GM23248 (cell line): Measurements from ENCODE around the gene FOXO1. TPM values are rescaled to one million over a fixed set of nuclear protein-coding genes. Genes with fewer than 3 reads are reported as not detected.

Experiments
- DNase-seq: peaks from one replicate; pipeline ENCODE4 v3.0.0-alpha.2; 2015
- H2AFZ ChIP-seq: fragments of 200-600 bp; sonication (generic); 2 replicates; pipeline ENCODE4 v1.6.1; 2016; ENCODE audit warnings: antibody characterized with exemption
- H3F3A ChIP-seq: fragments of 200-600 bp; sonication (generic); 2 replicates; pipeline ENCODE4 v1.6.1; 2016; ENCODE audit warnings: mild to moderate bottlenecking, antibody characterized with exemption, mixed run types; ENCODE audit not compliant: insufficient read depth
- H3K27ac ChIP-seq: fragments of 200-600 bp; sonication (generic); 2 replicates; pipeline ENCODE4 v1.5.1; 2016; ENCODE audit warnings: mild to moderate bottlenecking
- H3K27me3 ChIP-seq: fragments of 200-600 bp; sonication (generic); replicated peaks from 2 replicates; pipeline ENCODE4 v1.6.1; 2016; ENCODE audit warnings: mild to moderate bottlenecking; ENCODE audit not compliant: insufficient read depth
- H3K36me3 ChIP-seq: fragments of 200-600 bp; sonication (generic); 2 replicates; pipeline ENCODE4 v1.6.1; 2016; ENCODE audit warnings: low read depth, mild to moderate bottlenecking
- H3K4me1 ChIP-seq: fragments of 200-600 bp; sonication (generic); 2 replicates; pipeline ENCODE4 v1.6.1; 2016; ENCODE audit warnings: mild to moderate bottlenecking; ENCODE audit not compliant: insufficient read depth
- H3K4me2 ChIP-seq: fragments of 200-600 bp; sonication (generic); one replicate; pipeline ENCODE4 v1.6.1; 2016; ENCODE audit warnings: mild to moderate bottlenecking; ENCODE audit not compliant: unreplicated experiment
- H3K4me3 ChIP-seq: fragments of 200-600 bp; sonication (generic); 2 replicates; pipeline ENCODE4 v1.5.1; 2016; ENCODE audit warnings: mild to moderate bottlenecking
- H3K79me2 ChIP-seq: fragments of 200-600 bp; sonication (generic); 2 replicates; pipeline ENCODE4 v1.6.1; 2016; ENCODE audit warnings: mild to moderate bottlenecking; ENCODE audit not compliant: insufficient read depth
- H3K9ac ChIP-seq: fragments of 200-600 bp; sonication (generic); 2 replicates; pipeline ENCODE4 v1.6.1; 2016; ENCODE audit warnings: mild to moderate bottlenecking
- H3K9me2 ChIP-seq: fragments of 200-600 bp; sonication (generic); 2 replicates; pipeline ENCODE4 v1.6.1; 2016; ENCODE audit warnings: mixed run types, mild to moderate bottlenecking, moderate library complexity; ENCODE audit not compliant: insufficient read depth
- H3K9me3 ChIP-seq: fragments of 200-600 bp; sonication (generic); one replicate; pipeline ENCODE4 v1.6.1; 2017; ENCODE audit warnings: low read depth
- H4K20me1 ChIP-seq: fragments of 200-600 bp; sonication (generic); 2 replicates; pipeline ENCODE4 v1.6.0; 2016; ENCODE audit not compliant: insufficient read depth
- EZH2 ChIP-seq: fragments of 200-600 bp; sonication (generic); IDR thresholded peaks from 2 replicates; pipeline ENCODE4 v1.6.1; 2018; ENCODE audit warnings: antibody characterized with exemption, mild to moderate bottlenecking; ENCODE audit not compliant: insufficient read depth, poor library complexity, severe bottlenecking
- EZH2phosphoT487 ChIP-seq: fragments of 200-600 bp; sonication (generic); IDR thresholded peaks from 2 replicates; pipeline ENCODE4 v1.6.1; 2018; ENCODE audit warnings: antibody characterized with exemption, moderate library complexity, mild to moderate bottlenecking, low read depth; ENCODE audit not compliant: insufficient read depth
- WGBS, 2 experiments: methylation state at CpG; one replicate each; pipeline ENCODE4 v1.1.6; 2015 to 2017; ENCODE audit warnings: low lambda C conversion rate in 2 of 2, low coverage in 1 of 2; ENCODE audit errors: missing lambda C conversion rate in 2 of 2; 5-methylcytosine and 5-hydroxymethylcytosine counted together
- in situ Hi-C: fragments of 300-500 bp; cut with MboI; formaldehyde crosslinking; loops from 2 replicates; pipeline ENCODE4 v1.15.0; 2020
- polyA plus RNA-seq: library from polyadenylated mRNA; unstranded; fragments of >200 nt; fragmentation: Nextera tagmentation; extraction: Ambion mirVana; gene quantifications from 2 replicates; pipeline ENCODE4 v1.2.1, GENCODE V29; 2016
- total RNA-seq: library from RNA; depleted of rRNA; stranded (reverse); fragments of >200 nt; shearing (Covaris generic); gene quantifications from 2 replicates; pipeline ENCODE4 v1.2.3, GENCODE V29; 2014

Gene FOXO1
- total and polyA plus RNA-seq, 2 experiments from 2014 or later, result 0.59 to 1.1 TPM

DNA sequence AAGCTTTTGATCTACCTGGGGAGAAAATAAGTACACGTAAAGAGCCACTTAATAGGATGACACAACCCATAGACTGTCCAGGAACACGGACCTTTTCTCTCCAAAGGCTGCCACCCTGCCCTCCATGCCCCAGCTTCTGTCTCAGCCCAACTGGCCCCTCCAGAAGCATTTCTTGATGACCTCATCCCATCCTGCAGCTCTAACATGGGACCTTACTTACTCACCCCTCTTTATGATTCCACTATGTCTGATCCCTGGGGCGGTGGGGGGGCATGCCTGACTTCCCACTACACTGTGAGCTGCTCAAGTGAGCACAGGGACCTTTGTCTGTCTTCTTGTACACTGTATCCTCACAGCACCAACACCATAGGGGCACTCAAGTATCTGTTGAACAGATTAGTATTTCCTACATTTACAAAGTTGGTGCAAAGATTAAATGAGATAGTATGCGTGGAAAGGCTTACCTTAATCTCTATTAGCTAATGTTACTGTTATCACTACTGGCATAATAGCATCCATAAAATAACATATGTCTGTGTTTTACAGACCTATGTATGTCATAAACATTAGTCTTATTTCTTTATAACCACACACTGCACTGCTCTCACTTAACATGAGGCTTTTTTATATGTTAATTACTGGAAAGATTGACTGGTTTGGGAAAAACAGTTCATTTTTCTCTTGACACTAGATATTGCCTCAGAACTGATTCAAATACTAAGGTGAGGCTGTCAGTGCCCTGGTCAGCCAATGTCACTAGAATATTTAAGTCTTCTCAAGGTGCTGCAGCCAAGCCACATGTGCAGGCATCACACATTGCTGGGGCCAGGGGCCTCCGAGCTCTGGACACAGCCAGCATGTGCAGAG, 100.9 kb downstream of the FOXO1 start:
- Histone ChIP-seq H4K20me1 (no peaks in the 10 kb centered on the region), H2AFZ (no peak overlapping the region), H3K9ac (no peak overlapping the region), H3K9me3 (no peaks in the 10 kb centered on the region), H3K4me2 (no peak overlapping the region), H3K27me3 (no peaks in the 10 kb centered on the region), H3F3A (no peaks in the 10 kb centered on the region), H3K9me2 (no peaks in the 10 kb centered on the region), H3K79me2 (no peaks in the 10 kb centered on the region), H3K36me3 (no peaks in the 10 kb centered on the region), H3K4me1 (no peaks in the 10 kb centered on the region), H3K4me3 (no peak overlapping the region), H3K27ac (no peak overlapping the region)
- WGBS, 2 experiments, result 85 to 90% methylated on average over 5 of the region's 5 CpGs
- TF ChIP-seq EZH2 (no peak), EZH2phosphoT487 (no peak)
- in situ Hi-C loops, result no loop called here
- DNase-seq, result peak; percentile 7

DNA sequence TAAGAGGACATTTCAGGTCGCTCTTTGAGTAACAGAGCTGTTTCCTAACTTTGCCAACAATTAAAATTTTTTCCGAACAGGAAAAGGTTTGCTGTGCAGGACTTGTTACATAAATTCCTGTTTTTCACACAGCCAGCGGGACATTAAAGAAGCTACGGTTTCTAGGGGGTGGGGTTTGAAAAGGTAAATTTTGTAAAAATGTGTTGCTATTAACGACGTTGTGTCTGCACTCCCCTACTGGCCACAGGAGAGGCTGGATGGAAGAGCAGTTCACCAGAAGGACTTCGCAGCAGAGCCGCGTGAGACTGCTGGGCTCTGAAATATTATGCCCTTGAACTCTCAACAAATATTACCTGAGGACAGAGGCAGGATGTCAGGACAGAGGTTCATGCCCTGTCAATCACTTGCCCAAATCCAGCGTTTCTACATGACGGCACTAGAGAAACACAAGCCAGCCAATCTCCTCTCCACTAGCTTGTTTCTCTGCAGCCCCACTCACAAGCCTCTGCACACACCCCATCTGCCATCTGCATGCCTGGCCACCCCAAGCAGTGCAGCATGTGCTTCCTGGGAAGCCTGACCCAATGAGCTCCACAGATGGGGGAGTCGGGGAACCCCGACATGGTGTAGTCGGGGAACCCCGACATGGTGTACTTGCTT, 102.0 kb downstream of the FOXO1 start:
- Histone ChIP-seq H4K20me1 (no peaks in the 10 kb centered on the region), H3K4me3 (no peak overlapping the region), H3F3A (no peaks in the 10 kb centered on the region), H3K36me3 (no peaks in the 10 kb centered on the region), H3K9me3 (no peaks in the 10 kb centered on the region), H3K9me2 (no peaks in the 10 kb centered on the region), H3K9ac (no peak overlapping the region), H2AFZ (no peak overlapping the region), H3K79me2 (no peaks in the 10 kb centered on the region), H3K27ac (no peak overlapping the region), H3K4me2 (no peak overlapping the region), H3K4me1 (no peaks in the 10 kb centered on the region), H3K27me3 (no peaks in the 10 kb centered on the region)
- DNase-seq, result no peak
- in situ Hi-C loops, result no loop called here
- 64 to 66% methylated on average over 15 of the region's 15 CpGs for WGBS, 2 experiments
- TF ChIP-seq EZH2, result no peak
- TF ChIP-seq EZH2phosphoT487, result no peak

DNA sequence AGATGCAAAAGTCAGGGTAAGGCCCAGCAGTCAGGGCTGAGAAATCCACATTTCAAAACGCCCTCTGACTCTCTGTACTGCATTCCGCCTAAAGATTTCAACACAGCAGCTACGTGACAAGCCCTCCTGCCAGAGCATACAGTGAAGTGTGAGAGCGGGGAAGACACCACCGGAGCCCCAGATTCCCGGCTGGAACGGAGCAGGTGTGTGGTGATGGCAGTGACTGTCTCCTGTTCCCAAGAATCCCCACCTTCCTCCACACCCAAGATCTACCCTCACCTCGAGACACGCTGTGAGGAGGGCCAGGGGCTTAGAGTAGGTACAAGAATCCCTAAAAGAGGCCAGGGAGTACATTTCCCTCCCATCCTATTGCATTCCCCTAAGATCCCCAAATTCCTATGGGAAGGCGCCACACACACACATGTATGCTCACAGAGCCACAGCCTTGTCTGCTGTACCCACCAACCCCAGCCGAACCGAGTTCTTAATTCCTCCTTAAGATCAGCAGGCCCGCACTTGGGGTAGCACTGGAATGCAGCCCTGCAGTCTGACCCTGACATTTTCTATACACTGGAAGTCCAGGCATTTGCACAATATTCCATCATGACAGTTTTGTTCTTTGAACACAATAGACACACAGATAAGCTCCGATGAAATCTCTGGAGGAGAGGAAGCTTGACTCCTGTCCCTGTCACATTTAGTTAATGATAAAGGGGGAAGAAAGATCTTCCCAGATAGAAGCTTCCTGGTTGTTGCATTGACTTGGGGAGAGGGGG, 102.9 kb downstream of the FOXO1 start:
- no peak overlapping the region for H3K27ac ChIP-seq
- H3K4me1 ChIP-seq, result no peaks in the 10 kb centered on the region
- no peak overlapping the region for H2AFZ ChIP-seq
- H4K20me1 ChIP-seq, result no peaks in the 10 kb centered on the region
- H3K9me2 ChIP-seq, result no peaks in the 10 kb centered on the region
- no peaks in the 10 kb centered on the region for H3K9me3 ChIP-seq
- in situ Hi-C loops, result no loop called here
- no peaks in the 10 kb centered on the region for H3K36me3 ChIP-seq
- H3K9ac ChIP-seq, result no peak overlapping the region
- H3K27me3 ChIP-seq, result no peaks in the 10 kb centered on the region
- H3K4me2 ChIP-seq, result no peak overlapping the region
- WGBS, 2 experiments, result 82 to 83% methylated on average over 14 of the region's 14 CpGs
- H3K79me2 ChIP-seq, result no peaks in the 10 kb centered on the region
- no peaks in the 10 kb centered on the region for H3F3A ChIP-seq
- TF ChIP-seq EZH2phosphoT487, result no peak
- TF ChIP-seq EZH2, result no peak
- DNase-seq, result no peak
- H3K4me3 ChIP-seq, result no peak overlapping the region

DNA sequence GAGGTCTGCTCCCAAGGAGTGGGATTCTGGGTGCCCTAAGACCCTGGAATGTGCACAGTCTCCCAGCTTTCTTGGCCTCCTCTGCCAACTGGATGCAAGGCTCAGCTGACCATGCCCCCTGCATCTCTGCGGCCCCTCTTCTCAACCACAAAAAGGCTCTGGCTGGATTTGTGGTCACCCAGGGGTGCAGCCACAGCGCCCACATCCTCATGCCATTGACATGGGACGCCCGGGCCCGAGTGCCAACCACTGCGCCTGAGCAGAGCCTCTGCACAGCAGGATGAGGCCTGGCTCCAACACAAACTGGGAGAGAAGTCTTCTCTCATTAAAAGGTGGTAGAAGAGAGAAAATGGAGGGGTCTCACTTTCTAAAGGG, 103.5 kb downstream of the FOXO1 start:
- Histone ChIP-seq H3K9me3 (no peaks in the 10 kb centered on the region), H3K4me2 (no peak overlapping the region), H3K79me2 (no peaks in the 10 kb centered on the region), H3K4me3 (no peak overlapping the region), H2AFZ (no peak overlapping the region), H4K20me1 (no peaks in the 10 kb centered on the region), H3K27ac (no peak overlapping the region), H3K27me3 (no peaks in the 10 kb centered on the region), H3K9ac (no peak overlapping the region), H3K4me1 (no peaks in the 10 kb centered on the region), H3K36me3 (no peaks in the 10 kb centered on the region), H3K9me2 (no peaks in the 10 kb centered on the region), H3F3A (no peaks in the 10 kb centered on the region)
- 87 to 90% methylated on average over 6 of the region's 6 CpGs for WGBS, 2 experiments
- no peak for DNase-seq
- TF ChIP-seq EZH2phosphoT487, result no peak
- no peak for TF ChIP-seq EZH2
- in situ Hi-C loops, result no loop called here
